ENCODE measurements around the gene DDX56. TPM values are rescaled to one million over a fixed set of nuclear protein-coding genes. Genes with fewer than 3 reads are reported as not detected.

Gene DDX56
- total and polyA plus RNA-seq, 2 of the 13 experiments (the other 11 are each of a cell fraction or from before 2014, with no cell fraction given), result 82.6 to 120 TPM

DNA sequence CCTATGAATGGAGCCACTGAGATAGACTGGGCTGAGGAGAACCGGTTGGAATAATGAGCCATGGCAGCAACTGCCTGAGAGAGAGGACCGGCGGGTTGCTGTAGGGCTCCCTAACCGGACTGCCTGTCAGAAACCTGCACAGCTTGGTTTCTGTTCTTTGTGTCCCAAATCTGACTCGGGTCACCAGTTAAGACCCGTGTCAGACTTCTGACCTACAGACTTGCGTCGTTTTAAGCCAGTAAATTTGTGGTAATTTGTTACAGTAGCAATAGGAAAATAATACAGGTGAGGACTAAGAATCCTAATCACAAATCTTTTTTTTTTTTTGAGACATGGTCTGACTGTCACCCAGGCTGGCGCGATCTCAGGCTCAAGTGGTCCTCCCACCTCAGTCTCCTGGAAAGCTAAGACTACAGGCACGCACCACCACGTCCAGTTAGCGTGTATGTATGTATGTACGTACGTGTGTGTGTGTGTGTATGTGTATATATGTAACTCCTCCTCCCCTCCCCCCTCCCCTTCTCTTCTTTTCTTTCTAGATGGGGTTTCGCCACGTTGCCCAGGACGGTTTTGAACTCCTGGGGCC is 672 bp upstream of the DDX56 start (continued):
- TF ChIP-seq ZNF484 (CRISPR knock-in tag; IDR thresholded peaks at IDR 0.05; ENCODE audit: borderline replicate concordance, low read depth) (0 out of 2 replicates have a peak, but pooled peaks have one; percentile 21), AKNA (CRISPR knock-in tag; IDR thresholded peaks at IDR 0.05; ENCODE audit: borderline replicate concordance) (0 out of 2 replicates have a peak, but pooled peaks have one; percentile 10), ZNF777 (CRISPR knock-in tag; IDR thresholded peaks at IDR 0.05) (0 out of 2 replicates have a peak, but pooled peaks have one; percentile 4), NR2F1 (CRISPR knock-in tag; IDR thresholded peaks at IDR 0.05) (peak in 1 of 2 experiments; percentile 22; a peak in 1 of 4 replicates), NR2C2 (CRISPR knock-in tag; IDR thresholded peaks at IDR 0.05; ENCODE audit: borderline replicate concordance) (no peak), SNAI1 (CRISPR knock-in tag; IDR thresholded peaks at IDR 0.05; ENCODE audit: borderline replicate concordance) (0 out of 2 replicates have a peak, but pooled peaks have one; percentile 9), ASH2L (IDR thresholded peaks at IDR 0.05; ENCODE audit: insufficient read length, low read depth, low read length) (peak; percentile 34), SNAPC4 (CRISPR knock-in tag; IDR thresholded peaks at IDR 0.05) (0 out of 2 replicates have a peak, but pooled peaks have one; percentile 25), ZBTB38 (CRISPR knock-in tag; IDR thresholded peaks at IDR 0.05) (0 out of 2 replicates have a peak, but pooled peaks have one; percentile 36), ZNF550 (CRISPR knock-in tag; IDR thresholded peaks at IDR 0.05; ENCODE audit: borderline replicate concordance) (0 out of 2 replicates have a peak, but pooled peaks have one; percentile 4), SRY (CRISPR knock-in tag; IDR thresholded peaks at IDR 0.05) (no peak), ZNF703 (CRISPR knock-in tag; IDR thresholded peaks at IDR 0.05; ENCODE audit: borderline replicate concordance) (no peak)
- TF ChIP-seq, protein P1, sequence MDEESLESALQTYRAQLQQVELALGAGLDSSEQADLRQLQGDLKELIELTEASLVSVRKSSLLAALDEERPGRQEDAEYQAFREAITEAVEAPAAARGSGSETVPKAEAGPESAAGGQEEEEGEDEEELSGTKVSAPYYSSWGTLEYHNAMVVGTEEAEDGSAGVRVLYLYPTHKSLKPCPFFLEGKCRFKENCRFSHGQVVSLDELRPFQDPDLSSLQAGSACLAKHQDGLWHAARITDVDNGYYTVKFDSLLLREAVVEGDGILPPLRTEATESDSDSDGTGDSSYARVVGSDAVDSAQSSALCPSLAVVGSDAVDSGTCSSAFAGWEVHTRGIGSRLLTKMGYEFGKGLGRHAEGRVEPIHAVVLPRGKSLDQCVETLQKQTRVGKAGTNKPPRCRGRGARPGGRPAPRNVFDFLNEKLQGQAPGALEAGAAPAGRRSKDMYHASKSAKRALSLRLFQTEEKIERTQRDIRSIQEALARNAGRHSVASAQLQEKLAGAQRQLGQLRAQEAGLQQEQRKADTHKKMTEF (CRISPR knock-in tag; IDR thresholded peaks at IDR 0.05), result 0 out of 2 replicates have a peak, but pooled peaks have one; percentile 7
- TF ChIP-seq, protein P2, sequence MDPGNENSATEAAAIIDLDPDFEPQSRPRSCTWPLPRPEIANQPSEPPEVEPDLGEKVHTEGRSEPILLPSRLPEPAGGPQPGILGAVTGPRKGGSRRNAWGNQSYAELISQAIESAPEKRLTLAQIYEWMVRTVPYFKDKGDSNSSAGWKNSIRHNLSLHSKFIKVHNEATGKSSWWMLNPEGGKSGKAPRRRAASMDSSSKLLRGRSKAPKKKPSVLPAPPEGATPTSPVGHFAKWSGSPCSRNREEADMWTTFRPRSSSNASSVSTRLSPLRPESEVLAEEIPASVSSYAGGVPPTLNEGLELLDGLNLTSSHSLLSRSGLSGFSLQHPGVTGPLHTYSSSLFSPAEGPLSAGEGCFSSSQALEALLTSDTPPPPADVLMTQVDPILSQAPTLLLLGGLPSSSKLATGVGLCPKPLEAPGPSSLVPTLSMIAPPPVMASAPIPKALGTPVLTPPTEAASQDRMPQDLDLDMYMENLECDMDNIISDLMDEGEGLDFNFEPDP (CRISPR knock-in tag; conservative IDR thresholded peaks at IDR 0.05), result 0 out of 2 replicates have a peak, but pooled peaks have one; percentile 16

Measured in HepG2 (cell line).